Breast epithelium (tissue), 4 donors: ENCODE measurements around the gene PRXL2B. TPM values are rescaled to one million over a fixed set of nuclear protein-coding genes. Genes with fewer than 3 reads are reported as not detected.
"Not testable (repeated sequence)": the region's sequence is repeated elsewhere in the genome, so short reads cannot be mapped to it uniquely, and the experiment has no call there.

Experiments
- DNase-seq, 2 donors: peaks; one replicate each; pipeline ENCODE4 v3.0.0-alpha.2; 2019; ENCODE audit warnings: low spot score in 2 of 2
- H3K27ac ChIP-seq, 2 donors: fragments of 200-600 bp; sonication (generic) in 1 of 2; one replicate each; pipeline ENCODE4 v1.5.1; 2016 to 2019; ENCODE audit warnings: mild to moderate bottlenecking in 1 of 2
- H3K27me3 ChIP-seq, 2 donors: fragments of 200-600 bp; sonication (generic) in 1 of 2; one replicate each; pipeline versions ENCODE4 v1.5.1 to v1.6.0; 2017 to 2019; ENCODE audit warnings: control low read depth in 1 of 2, mild to moderate bottlenecking in 1 of 2
- H3K36me3 ChIP-seq: fragments of 200-600 bp; one replicate; pipeline ENCODE4 v1.5.1; 2019
- H3K4me1 ChIP-seq, 2 donors: fragments of 200-600 bp; sonication (generic); one replicate each; pipeline ENCODE4 v1.5.1; 2016 to 2019; ENCODE audit warnings: control low read depth in 1 of 2
- H3K4me3 ChIP-seq, 3 donors: fragments of 200-600 bp; sonication (generic); 1 replicate in 2 of 3; 2 replicates in 1 of 3; pipeline ENCODE4 v1.5.1; 2016 to 2019; ENCODE audit warnings: mild to moderate bottlenecking in 3 of 3, moderate library complexity in 2 of 3
- H3K9me3 ChIP-seq, 2 donors: fragments of 200-600 bp; sonication (generic) in 1 of 2; one replicate each; pipeline ENCODE4 v1.5.1; 2016 to 2019; ENCODE audit warnings: control low read depth in 1 of 2
- CTCF ChIP-seq, 3 donors: fragments of 450-650 bp; IDR thresholded peaks; one replicate each; pipeline ENCODE4 v1.5.1; 2016 to 2017; ENCODE audit warnings: antibody characterized with exemption in 3 of 3, mild to moderate bottlenecking in 3 of 3, moderate library complexity in 3 of 3
- POLR2A ChIP-seq: fragments of 450-650 bp; IDR thresholded peaks from one replicate; pipeline ENCODE4 v1.6.1; 2016; ENCODE audit warnings: antibody characterized with exemption, mild to moderate bottlenecking, moderate library complexity
- POLR2AphosphoS5 ChIP-seq, 3 donors: sonication (generic); formaldehyde crosslinking; IDR thresholded peaks; one replicate each; pipeline ENCODE4 v1.6.1; 2017; ENCODE audit warnings: antibody characterized with exemption in 3 of 3
- intact Hi-C: fragments of 100-400 bp; cut with DNase I; formaldehyde crosslinking; loops from one replicate; pipeline ENCODE4 v1.15.1; 2023; ENCODE audit warnings: low total_unique reads
- total RNA-seq, 3 donors: library from RNA; depleted of rRNA; stranded (reverse); fragments of >200 nt; gene quantifications; one replicate each; pipeline ENCODE4 v1.1.0, GENCODE V29; 2016

PRXL2B gene
- total RNA-seq, 3 donors from 2014 or later: 4.8 to 15.8 (median 14.4) TPM

DNA sequence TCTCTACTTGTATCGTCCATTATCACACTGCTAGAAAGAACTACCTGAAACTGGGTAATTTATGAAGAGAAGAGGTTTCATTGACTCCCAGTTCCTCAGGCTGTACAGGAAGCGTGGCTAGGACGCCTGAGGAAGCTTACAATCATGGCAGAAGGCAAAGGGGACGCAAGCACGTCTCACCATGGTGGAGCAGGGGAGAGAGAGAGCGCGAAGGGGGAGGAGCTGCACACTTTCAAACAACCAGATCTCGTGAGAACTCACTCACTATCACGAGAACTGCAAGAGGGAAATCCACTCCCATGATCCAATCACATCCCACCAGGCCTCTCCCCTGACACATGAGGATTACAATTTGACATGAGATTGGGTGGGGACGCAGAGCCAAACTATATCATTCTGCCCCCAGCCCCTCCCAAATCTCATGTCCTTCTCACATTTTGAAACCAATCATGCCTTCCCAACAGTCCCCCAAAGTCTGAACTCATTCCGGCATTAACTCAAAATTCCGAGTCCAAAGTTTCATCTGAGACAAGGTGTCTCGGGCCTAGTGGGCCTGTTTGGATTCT, 38.2 kb downstream of the PRXL2B start:
- H3K4me1 ChIP-seq: peaks cover 0 to 7% of the 10 kb centered on the region in 2 donors
- H3K27ac ChIP-seq: no peak overlapping the region
- TF ChIP-seq POLR2AphosphoS5 (IDR thresholded peaks at IDR 0.05) (no peak), CTCF (IDR thresholded peaks at IDR 0.05) (no peak), POLR2A (no peak)
- intact Hi-C loops: loop anchor here (5.0 kb wide), 1 partner anchor 787 kb away; no protein-coding TSS in a partner anchor
- peak in 1 of 2 donors; percentile 34 for DNase-seq
- no peak overlapping the region for H3K4me3 ChIP-seq
- H3K27me3 ChIP-seq: peaks cover 9 to 42% of the 10 kb centered on the region in 2 donors
- no peaks in the 10 kb centered on the region for H3K36me3 ChIP-seq
- no peaks in the 10 kb centered on the region for H3K9me3 ChIP-seq

GRCh38 chr1:2625311-2625710, 38.7 kb downstream of the PRXL2B start:
- peak in 1 of 2 donors; percentile 25 for DNase-seq
- Histone ChIP-seq H3K9me3 (no peaks in the 10 kb centered on the region), H3K27ac (no peak overlapping the region), H3K27me3 (peaks cover 9 to 46% of the 10 kb centered on the region in 2 donors), H3K4me3 (no peak overlapping the region), H3K36me3 (no peaks in the 10 kb centered on the region), H3K4me1 (peaks cover 0 to 7% of the 10 kb centered on the region in 2 donors)
- TF ChIP-seq POLR2AphosphoS5 (IDR thresholded peaks at IDR 0.05): no peak
- no peak for TF ChIP-seq POLR2A
- TF ChIP-seq CTCF (IDR thresholded peaks at IDR 0.05): no peak
- intact Hi-C loops: loop anchor here (5.0 kb wide), 1 partner anchor 787 kb away; no protein-coding TSS in a partner anchor

DNA sequence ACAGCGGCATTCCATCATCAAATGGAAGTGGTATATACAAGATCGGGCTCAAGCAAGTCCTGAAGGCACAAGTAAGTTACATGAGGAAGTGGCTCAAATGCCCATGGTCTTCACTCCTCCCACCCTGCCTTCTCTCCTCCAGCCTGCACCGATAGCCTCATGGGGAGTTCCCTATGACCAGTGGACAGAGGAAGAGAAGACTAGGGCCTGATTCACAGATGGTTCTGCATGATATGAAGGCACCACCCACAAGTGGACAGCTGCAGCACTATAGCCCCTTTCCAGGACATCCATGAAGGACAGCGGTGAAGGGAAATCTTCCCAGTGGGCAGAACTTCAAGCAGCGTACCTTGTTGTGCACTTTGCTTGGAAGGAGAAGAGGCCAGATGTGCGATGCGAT, 39.2 kb downstream of the PRXL2B start:
- not testable (repeated sequence) for DNase-seq, H3K36me3 ChIP-seq, H3K4me3 ChIP-seq, H3K4me1 ChIP-seq, H3K27ac ChIP-seq, H3K9me3 ChIP-seq
- peaks cover 9 to 51% of the 10 kb centered on the region in 2 donors for H3K27me3 ChIP-seq
- intact Hi-C loops: loop anchor here (5.0 kb wide), 1 partner anchor 787 kb away; no protein-coding TSS in a partner anchor

- Histone ChIP-seq H3K36me3 (no peaks in the 10 kb centered on the region), H3K27me3 (peaks cover 9 to 68% of the 10 kb centered on the region in 2 donors), H3K4me3 (no peak overlapping the region), H3K9me3 (no peaks in the 10 kb centered on the region), H3K4me1 (peaks cover 0 to 7% of the 10 kb centered on the region in 2 donors), H3K27ac (no peak overlapping the region)
- intact Hi-C loops: loop anchor here (5.0 kb wide), 1 partner anchor 785 kb away; no protein-coding TSS in a partner anchor
- peak in 1 of 2 donors; percentile 47 for DNase-seq
- no peak for TF ChIP-seq POLR2AphosphoS5 (IDR thresholded peaks at IDR 0.05)
- TF ChIP-seq CTCF (IDR thresholded peaks at IDR 0.05): no peak
- no peak for TF ChIP-seq POLR2A
Observed at GRCh38 chr1:2627746-2628145, 41.2 kb downstream of the PRXL2B start.

- peak in 1 of 2 donors; percentile 46 for DNase-seq
- Histone ChIP-seq H3K4me1 (peaks cover 0 to 7% of the 10 kb centered on the region in 2 donors), H3K36me3 (no peaks in the 10 kb centered on the region), H3K27ac (no peak overlapping the region), H3K4me3 (peak overlapping the region in 2 of 3 donors; percentile 13 to 57), H3K27me3 (peaks cover 9 to 74% of the 10 kb centered on the region in 2 donors), H3K9me3 (no peaks in the 10 kb centered on the region)
- TF ChIP-seq POLR2A: no peak
- no peak for TF ChIP-seq CTCF (IDR thresholded peaks at IDR 0.05)
- TF ChIP-seq POLR2AphosphoS5 (IDR thresholded peaks at IDR 0.05): no peak
- intact Hi-C loops: loop anchor here (5.0 kb wide), 1 partner anchor 784 kb away; no protein-coding TSS in a partner anchor
Observed at GRCh38 chr1:2628191-2628932, 41.8 kb downstream of the PRXL2B start.
